Measurements from ENCODE around the gene MAML2. TPM values are rescaled to one million over a fixed set of nuclear protein-coding genes. Genes with fewer than 3 reads are reported as not detected.

MAML2 gene
- total RNA-seq, 4 donors from 2014 or later, result 34.3 to 58.8 (median 56.0) TPM

GRCh38 chr11:96303980-96304379, 39.0 kb downstream of the MAML2 start:
- no peak for TF ChIP-seq CTCF (IDR thresholded peaks at IDR 0.05; ENCODE audit: low read depth)

GRCh38 chr11:96303064-96303463, 39.9 kb downstream of the MAML2 start:
- TF ChIP-seq CTCF (IDR thresholded peaks at IDR 0.05; ENCODE audit: low read depth), result no peak

DNA sequence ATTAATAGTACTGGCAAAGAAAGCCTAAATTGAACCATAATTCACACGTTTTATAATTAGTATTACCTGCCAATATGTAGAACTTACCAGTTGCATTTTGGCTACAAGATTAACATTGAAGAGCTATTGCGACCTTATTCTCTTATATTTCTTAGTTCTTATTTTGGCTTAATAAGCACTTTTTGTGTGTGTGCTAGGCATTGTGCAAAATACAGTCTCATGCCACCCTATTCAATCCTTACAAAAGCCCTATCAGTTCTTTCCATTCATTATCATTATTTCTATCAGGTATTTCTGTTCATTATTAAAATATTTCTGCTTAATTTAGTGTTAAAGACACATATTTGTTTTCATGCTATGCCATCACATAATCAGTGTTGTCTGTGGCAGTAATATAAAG, 41.2 kb downstream of the MAML2 start:
- no peak for TF ChIP-seq CTCF (IDR thresholded peaks at IDR 0.05; ENCODE audit: low read depth)

DNA sequence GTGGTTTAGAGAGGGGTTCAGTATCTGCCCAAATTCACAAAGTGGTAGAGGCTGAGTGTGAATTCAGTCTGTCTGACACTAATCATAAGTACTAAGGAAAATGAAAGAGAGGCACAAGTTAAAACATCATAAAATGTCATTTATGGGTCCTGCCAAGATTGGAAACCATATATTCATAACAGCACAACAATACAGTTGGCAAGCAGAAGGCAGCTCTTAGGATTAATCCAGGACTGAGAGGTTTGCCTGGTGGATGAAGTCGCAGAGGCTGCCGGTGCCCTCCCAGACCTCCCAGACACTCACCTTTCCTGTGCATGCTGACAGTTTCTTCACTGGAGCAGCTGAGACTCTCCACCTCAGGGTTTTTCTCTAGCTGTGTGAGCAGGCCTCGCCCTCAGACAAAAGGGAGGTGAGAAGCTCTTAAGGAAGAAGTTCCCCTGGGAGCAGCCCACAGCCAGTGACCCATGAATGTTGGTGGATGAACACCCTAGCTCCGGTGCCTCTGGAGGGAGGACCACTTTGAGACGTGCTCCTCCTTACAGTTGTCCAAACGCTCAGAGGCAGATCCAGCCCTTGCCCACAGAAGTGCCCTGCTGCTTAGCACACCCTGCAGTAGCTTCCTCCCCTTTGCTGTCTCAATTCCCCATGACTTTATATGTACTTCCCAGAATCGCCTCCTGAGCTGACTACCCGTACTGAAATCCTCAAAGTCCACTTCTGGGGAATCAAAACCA, 43.7 kb downstream of the MAML2 start:
- TF ChIP-seq CTCF (IDR thresholded peaks at IDR 0.05; ENCODE audit: low read depth), result no peak

DNA sequence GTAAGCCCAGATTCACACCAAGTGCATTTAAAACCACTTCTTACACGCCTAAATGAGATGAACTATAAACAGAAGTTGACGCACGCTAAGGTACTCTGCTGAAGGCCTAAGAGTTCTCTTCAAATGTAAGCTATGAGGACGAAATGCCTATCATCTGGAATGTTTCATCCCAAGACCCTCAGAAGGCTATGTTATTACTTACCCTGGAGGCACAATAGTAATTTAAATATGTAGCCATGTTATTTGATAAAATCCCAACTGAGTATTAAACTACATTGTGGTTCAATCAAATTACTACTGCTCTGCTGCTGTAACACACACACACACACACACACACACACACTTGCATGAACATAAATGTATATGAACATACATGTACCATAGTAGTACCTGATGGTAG, 47.6 kb downstream of the MAML2 start:
- TF ChIP-seq CTCF (IDR thresholded peaks at IDR 0.05; ENCODE audit: low read depth), result no peak

DNA sequence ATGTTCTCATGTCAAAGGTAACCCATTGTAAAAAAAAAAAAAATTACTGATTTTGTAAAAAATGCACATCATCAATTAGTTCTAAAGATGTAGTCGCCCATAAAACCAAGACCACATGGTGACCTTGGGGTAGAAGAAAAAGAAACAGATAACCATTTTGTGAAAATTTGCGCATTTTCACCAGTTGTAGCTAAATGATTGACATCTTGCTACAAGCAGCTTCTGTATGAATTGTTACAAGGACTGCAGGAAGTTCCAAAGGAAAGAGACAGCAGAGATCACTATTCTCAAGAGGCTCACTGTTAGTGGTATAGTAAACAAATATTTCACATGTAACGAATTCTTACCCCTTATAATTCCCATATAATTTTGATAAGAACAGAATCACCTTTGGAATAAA, 48.7 kb downstream of the MAML2 start:
- no peak for TF ChIP-seq CTCF (IDR thresholded peaks at IDR 0.05; ENCODE audit: low read depth)

GRCh38 chr11:96293598-96294021, 49.4 kb downstream of the MAML2 start:
- TF ChIP-seq CTCF (IDR thresholded peaks at IDR 0.05; ENCODE audit: low read depth), result no peak
